Calu3 (cell line): ENCODE data around the gene FIS1. TPM values are rescaled to one million over a fixed set of nuclear protein-coding genes. Genes with fewer than 3 reads are reported as not detected.
A peak's percentile ranks its signal among the peaks of the same experiment; 100 is the strongest.

Experiments used
- BruUV-seq: library from RNA; stranded (reverse); fragments of 400-500 nt; replicated peaks from 2 replicates; lab custom pipeline; 2021; lab: Mats Ljungman, UMichigan
- CTCF ChIA-PET: fragments of 300-600 bp; sonication (Branson Sonifier 250); formaldehyde crosslinking; loops from one replicate; lab custom pipeline; 2022; ENCODE audit warnings: antibody characterized with exemption; lab: Charles Lee
- DNase-seq: peaks from one replicate; pipeline ENCODE4 v3.0.0; 2022
- H3K27ac Mint-ChIP-seq: one replicate; pipeline ENCODE4 v1.8.0; 2022; ENCODE audit warnings: mixed read lengths; ENCODE audit not compliant: unreplicated experiment
- H3K27me3 Mint-ChIP-seq: one replicate; pipeline ENCODE4 v1.8.0; 2022; ENCODE audit warnings: mixed read lengths; ENCODE audit not compliant: unreplicated experiment
- H3K36me3 Mint-ChIP-seq: one replicate; pipeline ENCODE4 v1.8.0; 2022; ENCODE audit warnings: mild to moderate bottlenecking, moderate library complexity, mixed read lengths; ENCODE audit not compliant: insufficient read depth, unreplicated experiment
- H3K4me1 Mint-ChIP-seq: one replicate; pipeline ENCODE4 v1.8.0; 2022; ENCODE audit warnings: mild to moderate bottlenecking, low read depth, mixed read lengths; ENCODE audit not compliant: unreplicated experiment
- H3K4me3 Mint-ChIP-seq: one replicate; pipeline ENCODE4 v1.8.0; 2022; ENCODE audit warnings: mild to moderate bottlenecking, low read depth, moderate library complexity, mixed read lengths; ENCODE audit not compliant: unreplicated experiment
- H3K9me3 Mint-ChIP-seq: one replicate; pipeline ENCODE4 v1.8.0; 2022; ENCODE audit warnings: low read depth, mixed read lengths; ENCODE audit not compliant: unreplicated experiment
- CTCF ChIP-seq: fragments of 200-600 bp; IDR thresholded peaks from one replicate; pipeline ENCODE4 v1.8.0; 2022; ENCODE audit warnings: antibody characterized with exemption; ENCODE audit not compliant: unreplicated experiment
- intact Hi-C: fragments of 100-400 bp; cut with micrococcal nuclease; formaldehyde crosslinking; loops from one replicate; pipeline ENCODE4 v1.10.0; 2022; ENCODE audit not compliant: unreplicated experiment
- total RNA-seq: library from RNA; stranded (reverse); gene quantifications from 2 replicates; pipeline ENCODE4 v1.2.3, GENCODE V29; 2022

FIS1 gene
- total RNA-seq, 1 experiment from 2014 or later: 83.8 TPM

- no peak for DNase-seq
- Mint-ChIP-seq H3K27ac (no peak overlapping the region), H3K4me3 (no peak overlapping the region), H3K36me3 (peaks cover 28% of the 10 kb centered on the region), H3K4me1 (peaks cover 9% of the 10 kb centered on the region), H3K27me3 (no peaks in the 10 kb centered on the region), H3K9me3 (no peaks in the 10 kb centered on the region)
- no TSS peak for BruUV-seq
- CTCF ChIA-PET: interaction anchor here (0.5 to 0.6 kb wide), 2 partner anchors 52 to 91 kb away, joined by 4 read pairs; no protein-coding TSS in a partner anchor
- intact Hi-C loops: no loop called here
- no peak for TF ChIP-seq CTCF
Measured at GRCh38 chr7:101235050-101235449, 9.8 kb downstream of the FIS1 start.

- no peaks in the 10 kb centered on the region for H3K27me3 Mint-ChIP-seq
- H3K9me3 Mint-ChIP-seq: no peaks in the 10 kb centered on the region
- no peak for DNase-seq
- H3K4me3 Mint-ChIP-seq: no peak overlapping the region
- CTCF ChIA-PET: interaction anchor here (0.5 to 0.6 kb wide), 2 partner anchors 51 to 90 kb away, joined by 4 read pairs; no protein-coding TSS in a partner anchor
- TF ChIP-seq CTCF: no peak
- intact Hi-C loops: no loop called here
- no peak overlapping the region for H3K27ac Mint-ChIP-seq
- no TSS peak for BruUV-seq
- peaks cover 9% of the 10 kb centered on the region for H3K4me1 Mint-ChIP-seq
- H3K36me3 Mint-ChIP-seq: peaks cover 28% of the 10 kb centered on the region
Measured at GRCh38 chr7:101234636-101235035, 10.2 kb downstream of the FIS1 start.

GRCh38 chr7:101233907-101234547 lies 10.9 kb downstream of the FIS1 start:
- intact Hi-C loops: no loop called here
- no peaks in the 10 kb centered on the region for H3K27me3 Mint-ChIP-seq
- no TSS peak for BruUV-seq
- CTCF ChIA-PET: no interaction called here
- H3K4me1 Mint-ChIP-seq: peaks cover 9% of the 10 kb centered on the region
- DNase-seq: no peak
- H3K4me3 Mint-ChIP-seq: no peak overlapping the region
- H3K9me3 Mint-ChIP-seq: no peaks in the 10 kb centered on the region
- H3K27ac Mint-ChIP-seq: no peak overlapping the region
- no peak for TF ChIP-seq CTCF
- H3K36me3 Mint-ChIP-seq: peaks cover 31% of the 10 kb centered on the region

GRCh38 chr7:101232141-101232850 lies 12.6 kb downstream of the FIS1 start:
- no peak overlapping the region for H3K27ac Mint-ChIP-seq
- no peak for TF ChIP-seq CTCF

More at GRCh38 chr7:101232141-101232850, 12.6 kb downstream of the FIS1 start:
- CTCF ChIA-PET: interaction anchor here (1.4 kb wide), 1 partner anchor 14 kb away, joined by 5 read pairs; the partner anchor contains the start of gene ZNHIT1
- BruUV-seq: no TSS peak
- H3K4me3 Mint-ChIP-seq: peak overlapping the region; percentile 65
- DNase-seq: peak; percentile 73
- H3K9me3 Mint-ChIP-seq: no peaks in the 10 kb centered on the region
- H3K4me1 Mint-ChIP-seq: peaks cover 9% of the 10 kb centered on the region
- no peaks in the 10 kb centered on the region for H3K27me3 Mint-ChIP-seq
- intact Hi-C loops: no loop called here
- peaks cover 34% of the 10 kb centered on the region for H3K36me3 Mint-ChIP-seq
